Large intestine (tissue), 12 donors: ENCODE measurements around the gene FYCO1. TPM values are rescaled to one million over a fixed set of nuclear protein-coding genes. Genes with fewer than 3 reads are reported as not detected.
A peak's percentile ranks its signal among the peaks of the same experiment; 100 is the strongest.
"Not testable (repeated sequence)": the region's sequence is repeated elsewhere in the genome, so short reads cannot be mapped to it uniquely, and the experiment has no call there.

Source experiments
- DNase-seq, 2 donors: peaks; one replicate each; pipeline versions ENCODE4 v3.0.0 to v3.0.0-alpha.2; 2013
- H3K27ac ChIP-seq: one replicate; pipeline ENCODE4 v1.5.1; 2013; ENCODE audit warnings: low read length
- H3K27me3 ChIP-seq: 2 replicates; pipeline ENCODE4 v1.6.1; 2013; ENCODE audit warnings: low read length; ENCODE audit not compliant: control insufficient read depth, insufficient read depth
- H3K36me3 ChIP-seq: 2 replicates; pipeline ENCODE4 v1.6.1; 2013; ENCODE audit warnings: low read length; ENCODE audit not compliant: control insufficient read depth, insufficient read depth
- H3K4me1 ChIP-seq: one replicate; pipeline ENCODE4 v1.6.1; 2013; ENCODE audit warnings: low read length; ENCODE audit not compliant: control insufficient read depth, insufficient read depth
- H3K4me3 ChIP-seq: one replicate; pipeline ENCODE4 v1.5.1; 2013; ENCODE audit warnings: low read length
- H3K9me3 ChIP-seq: one replicate; pipeline ENCODE4 v1.6.1; 2013; ENCODE audit warnings: mild to moderate bottlenecking, low read depth, low read length, moderate library complexity; ENCODE audit not compliant: control insufficient read depth
- WGBS: methylation state at CpG from one replicate; pipeline ENCODE4 v1.1.5; 2013; ENCODE audit warnings: low lambda C conversion rate; ENCODE audit not compliant: insufficient coverage; 5-methylcytosine and 5-hydroxymethylcytosine counted together
- long read RNA-seq, 11 donors: transcript quantifications; one replicate each; lab custom pipeline, GENCODE V29; 2026
- polyA plus RNA-seq: library from polyadenylated mRNA; unstranded; fragments of 120-200 nt; gene quantifications from one replicate; pipeline ENCODE4 v1.2.1, GENCODE V29; 2013

Gene FYCO1
- polyA plus RNA-seq, result 19.6 TPM
- long read RNA-seq, donor 1, result 0 reads
- long read RNA-seq, donor 2, partial matches to known transcripts, result 0 of 1 reads
- long read RNA-seq, donor 2, other reads (novel, unspliced or antisense), result 0 of 1 reads
- long read RNA-seq, donor 3, result 0 reads
- long read RNA-seq, donor 4, result 0 reads
- long read RNA-seq, donor 5, partial matches to known transcripts, result 8 of 8 reads
- long read RNA-seq, donor 5, other reads (novel, unspliced or antisense), result 0 of 8 reads
- long read RNA-seq, donor 6, partial matches to known transcripts, result 16 of 16 reads
- long read RNA-seq, donor 6, other reads (novel, unspliced or antisense), result 0 of 16 reads
- long read RNA-seq, donor 7, partial matches to known transcripts, result 0 of 1 reads
- long read RNA-seq, donor 7, other reads (novel, unspliced or antisense), result 0 of 1 reads
- long read RNA-seq, donor 8, full-length matches to known transcripts, result 2 of 2 reads
- long read RNA-seq, donor 8, partial matches to known transcripts, result 0 of 2 reads
- long read RNA-seq, donor 8, other reads (novel, unspliced or antisense), result 0 of 2 reads
- long read RNA-seq, donor 9, full-length matches to known transcripts, result 1 of 1 reads
- long read RNA-seq, donor 9, partial matches to known transcripts, result 0 of 1 reads
- long read RNA-seq, donor 9, other reads (novel, unspliced or antisense), result 0 of 1 reads
- long read RNA-seq, donor 10, result 0 reads
- long read RNA-seq, donor 11, full-length matches to known transcripts, result 1 of 1 reads
- long read RNA-seq, donor 11, partial matches to known transcripts, result 0 of 1 reads
- long read RNA-seq, donor 11, other reads (novel, unspliced or antisense), result 0 of 1 reads

DNA sequence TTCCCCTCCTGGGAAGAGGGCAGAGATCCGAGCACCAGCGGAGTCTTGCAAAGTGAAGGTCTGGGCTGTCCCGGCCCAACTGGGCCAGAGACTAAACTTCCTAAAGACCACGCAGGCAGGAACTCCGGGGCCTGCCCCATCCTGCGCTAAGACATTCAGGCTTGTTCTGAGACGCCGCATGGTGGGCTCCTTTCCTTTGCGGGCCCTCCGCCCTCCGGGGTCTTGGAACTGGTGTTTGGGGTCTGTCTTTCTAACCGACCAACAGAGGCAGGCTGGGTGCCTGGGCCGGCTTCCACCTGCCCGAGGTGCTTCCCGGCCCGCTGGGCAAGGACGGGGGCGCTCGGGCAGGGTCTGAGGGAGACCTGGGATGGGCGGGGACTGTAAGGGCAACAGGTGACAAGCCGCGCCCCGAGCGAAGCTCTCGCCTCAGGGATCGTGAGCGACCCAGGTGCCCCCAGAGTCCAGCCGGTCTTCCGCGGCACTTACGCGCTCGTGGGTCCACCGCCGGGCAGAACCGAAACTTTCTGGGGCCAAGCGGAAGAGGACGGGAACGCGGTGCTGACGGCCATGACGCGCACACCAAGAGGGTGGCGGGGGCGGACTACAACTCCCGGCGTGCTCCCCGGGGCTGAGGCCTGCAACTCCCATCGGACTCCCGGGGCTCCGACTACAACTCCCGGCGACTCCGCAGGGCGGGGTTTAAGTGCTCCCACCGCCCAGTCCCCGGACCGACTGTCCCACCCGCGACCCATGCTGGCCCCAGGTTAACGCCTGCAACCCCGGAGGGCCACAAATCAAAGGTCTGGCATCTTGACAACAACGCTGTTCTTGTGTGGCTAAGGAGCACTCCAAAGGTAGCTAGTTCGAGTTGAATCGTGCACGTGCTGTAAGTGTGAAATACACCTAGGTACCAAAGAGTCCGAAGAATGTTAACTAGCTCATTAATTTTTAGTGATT lies at the start of gene FYCO1:
Gene FYCO1, minus strand, starts transcription at position 589 of the 957 bp plus-strand sequence. CDS start 10,914 bp downstream, outside the sequence.
- WGBS, result 80% methylated on average over 1 of the region's 67 CpGs
- no peaks in the 10 kb centered on the region for H3K4me1 ChIP-seq
- peak within 1 kb of the TSS; percentile 75 for H3K27ac ChIP-seq
- no peaks in the 10 kb centered on the region for H3K9me3 ChIP-seq
- peaks cover 4% of the 10 kb centered on the region for H3K27me3 ChIP-seq
- DNase-seq, result peak; percentile 90 to 96
- H3K36me3 ChIP-seq, result no peaks in the 10 kb centered on the region
- H3K4me3 ChIP-seq, result peak within 1 kb of the TSS; percentile 97

DNA sequence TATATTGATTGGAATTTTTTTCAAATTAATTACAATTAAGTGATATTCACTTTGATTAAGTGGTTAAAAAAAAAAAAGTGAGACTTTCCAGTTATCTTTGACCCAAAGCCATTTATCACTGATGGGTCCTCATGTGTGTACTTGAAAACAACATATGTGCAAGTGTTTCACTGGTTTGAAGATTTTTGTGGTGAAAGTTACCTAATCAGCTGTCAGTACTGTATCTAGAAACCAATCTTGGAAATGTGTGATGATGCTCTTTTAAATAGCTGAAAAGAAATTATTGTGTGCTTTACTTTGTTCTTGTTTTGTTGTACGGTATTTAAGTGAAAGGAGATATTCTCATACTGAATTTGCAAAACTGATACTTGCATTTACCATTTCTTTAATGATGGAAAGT lies 43.3 kb upstream of the FYCO1 start:
- H3K9me3 ChIP-seq, result no peaks in the 10 kb centered on the region
- peaks cover 5% of the 10 kb centered on the region for H3K27me3 ChIP-seq
- DNase-seq, result no peak
- H3K4me3 ChIP-seq, result no peak overlapping the region
- no peaks in the 10 kb centered on the region for H3K36me3 ChIP-seq
- H3K27ac ChIP-seq, result no peak overlapping the region
- H3K4me1 ChIP-seq, result no peaks in the 10 kb centered on the region
- no CpG with 5 or more reads among the region's 1 CpG for WGBS

DNA sequence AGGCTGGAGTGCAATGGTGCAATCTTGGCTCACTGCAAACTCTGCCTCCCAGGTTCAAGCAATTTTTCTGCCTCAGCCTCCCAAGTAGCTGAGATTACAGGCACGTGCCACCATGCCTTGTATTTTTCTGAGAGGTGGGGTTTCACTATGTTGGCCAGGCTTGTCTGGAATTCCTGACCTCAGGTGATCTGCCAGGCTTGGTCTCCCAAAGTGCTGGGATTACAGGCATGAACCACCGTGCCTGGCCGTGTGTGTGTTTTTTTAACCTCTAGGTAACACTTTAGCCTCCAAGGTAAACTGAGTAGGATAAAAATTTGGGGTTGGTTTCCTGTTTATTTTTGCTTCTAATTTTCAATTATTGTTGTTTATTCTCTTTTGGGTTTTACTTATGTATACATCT lies 42.4 kb upstream of the FYCO1 start:
- not testable (repeated sequence) for DNase-seq, H3K4me1 ChIP-seq, H3K4me3 ChIP-seq, H3K9me3 ChIP-seq, H3K27ac ChIP-seq, H3K36me3 ChIP-seq, H3K27me3 ChIP-seq
- no CpG with 5 or more reads among the region's 3 CpGs for WGBS

DNA sequence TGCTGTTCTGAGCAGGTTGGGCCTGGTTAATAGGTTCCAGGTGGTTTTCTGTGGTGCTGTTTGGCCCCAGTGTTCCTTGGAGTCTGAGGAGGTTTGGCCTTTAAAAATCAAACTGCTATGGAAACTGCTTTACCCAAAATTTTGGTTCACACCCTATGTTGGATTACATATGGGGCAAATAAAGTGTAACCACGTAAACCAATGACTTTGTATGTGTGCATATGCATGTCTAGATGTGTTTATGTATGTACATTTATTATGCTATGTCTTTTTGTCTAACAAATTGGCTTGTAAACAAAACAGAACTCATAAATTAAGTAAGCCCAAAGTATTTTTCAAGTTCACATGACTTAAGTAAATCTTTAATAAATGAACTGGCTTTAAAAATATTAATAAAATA lies 40.6 kb upstream of the FYCO1 start:
- no peak overlapping the region for H3K27ac ChIP-seq
- H3K4me3 ChIP-seq, result no peak overlapping the region
- no peak for DNase-seq
- no CpG with 5 or more reads among the region's 1 CpG for WGBS
- H3K9me3 ChIP-seq, result no peaks in the 10 kb centered on the region
- no peaks in the 10 kb centered on the region for H3K4me1 ChIP-seq
- H3K27me3 ChIP-seq, result peaks cover 5% of the 10 kb centered on the region
- H3K36me3 ChIP-seq, result no peaks in the 10 kb centered on the region

DNA sequence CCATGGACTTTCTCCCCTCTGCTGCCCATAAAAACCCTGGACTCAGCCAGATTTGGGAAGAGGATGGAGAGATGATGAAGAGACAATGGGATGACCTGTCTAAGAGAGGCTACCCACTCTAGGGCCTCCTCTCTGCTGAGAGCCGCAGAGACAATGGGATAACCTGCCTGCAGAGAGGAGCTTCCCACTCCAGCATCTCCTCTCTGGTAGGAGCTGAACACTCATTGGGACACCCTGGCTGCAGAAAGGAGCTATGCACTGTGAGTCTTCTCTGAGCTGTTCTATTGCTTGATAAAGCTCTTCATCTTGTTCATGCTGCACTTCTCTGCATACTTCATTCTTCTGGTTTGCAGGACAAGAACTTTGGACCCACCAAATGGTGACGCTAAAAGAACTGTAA lies 36.1 kb upstream of the FYCO1 start:
- H3K27me3 ChIP-seq, result peaks cover 7% of the 10 kb centered on the region
- no peaks in the 10 kb centered on the region for H3K36me3 ChIP-seq
- no peaks in the 10 kb centered on the region for H3K4me1 ChIP-seq
- no peak overlapping the region for H3K27ac ChIP-seq
- H3K4me3 ChIP-seq, result no peak overlapping the region
- H3K9me3 ChIP-seq, result peaks cover 3% of the 10 kb centered on the region
- WGBS, result no CpG with 5 or more reads among the region's 2 CpGs
- DNase-seq, result no peak

DNA sequence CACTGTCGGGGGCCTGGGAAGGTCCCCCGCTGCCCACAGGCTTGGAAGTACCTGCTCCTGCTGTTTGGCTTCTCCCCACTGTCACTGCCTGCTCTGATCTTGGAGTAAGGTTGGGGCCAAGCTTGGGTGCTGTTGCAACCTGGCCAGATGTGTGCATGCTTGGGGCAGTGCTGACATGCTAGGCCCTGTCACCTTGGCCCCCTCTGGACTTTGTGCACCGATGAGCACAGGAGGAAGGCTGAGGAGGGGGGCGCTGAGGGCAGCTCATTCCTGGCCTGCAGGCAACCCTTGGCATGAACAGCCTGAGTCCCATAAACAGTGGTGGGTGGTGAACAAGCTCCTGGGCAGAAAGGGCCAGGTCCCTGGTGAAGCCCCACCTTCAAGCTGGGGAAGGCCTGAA lies 35.6 kb upstream of the FYCO1 start:
- no peak for DNase-seq
- Histone ChIP-seq H3K27me3 (peaks cover 7% of the 10 kb centered on the region), H3K36me3 (no peaks in the 10 kb centered on the region), H3K27ac (no peak overlapping the region), H3K4me3 (no peak overlapping the region), H3K4me1 (no peaks in the 10 kb centered on the region), H3K9me3 (peaks cover 3% of the 10 kb centered on the region)
- no CpG with 5 or more reads among the region's 4 CpGs for WGBS

DNA sequence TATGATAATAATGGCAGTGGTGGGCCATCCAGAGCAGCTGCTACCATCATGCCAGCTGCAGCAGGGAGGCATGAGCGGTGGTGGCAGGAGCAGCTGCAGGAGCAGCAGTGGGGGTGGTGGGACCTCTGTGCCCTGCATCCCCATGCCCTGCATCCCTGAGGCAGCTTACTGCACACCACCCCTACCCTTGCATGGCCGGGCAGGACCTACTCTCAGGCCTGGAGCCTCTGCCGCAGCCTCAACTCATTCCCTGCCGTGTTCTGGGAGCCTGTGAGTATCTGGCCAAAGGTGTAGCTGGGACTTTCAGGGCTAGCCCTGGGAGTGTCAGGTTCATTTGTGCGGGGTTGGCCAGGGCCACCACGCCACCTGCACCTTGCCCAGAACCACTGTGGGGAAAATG lies 35.0 kb upstream of the FYCO1 start:
- WGBS, result no CpG with 5 or more reads among the region's 6 CpGs
- no peaks in the 10 kb centered on the region for H3K4me1 ChIP-seq
- no peak overlapping the region for H3K4me3 ChIP-seq
- H3K27me3 ChIP-seq, result peaks cover 6% of the 10 kb centered on the region
- DNase-seq, result no peak
- peaks cover 3% of the 10 kb centered on the region for H3K9me3 ChIP-seq
- no peaks in the 10 kb centered on the region for H3K36me3 ChIP-seq
- no peak overlapping the region for H3K27ac ChIP-seq

DNA sequence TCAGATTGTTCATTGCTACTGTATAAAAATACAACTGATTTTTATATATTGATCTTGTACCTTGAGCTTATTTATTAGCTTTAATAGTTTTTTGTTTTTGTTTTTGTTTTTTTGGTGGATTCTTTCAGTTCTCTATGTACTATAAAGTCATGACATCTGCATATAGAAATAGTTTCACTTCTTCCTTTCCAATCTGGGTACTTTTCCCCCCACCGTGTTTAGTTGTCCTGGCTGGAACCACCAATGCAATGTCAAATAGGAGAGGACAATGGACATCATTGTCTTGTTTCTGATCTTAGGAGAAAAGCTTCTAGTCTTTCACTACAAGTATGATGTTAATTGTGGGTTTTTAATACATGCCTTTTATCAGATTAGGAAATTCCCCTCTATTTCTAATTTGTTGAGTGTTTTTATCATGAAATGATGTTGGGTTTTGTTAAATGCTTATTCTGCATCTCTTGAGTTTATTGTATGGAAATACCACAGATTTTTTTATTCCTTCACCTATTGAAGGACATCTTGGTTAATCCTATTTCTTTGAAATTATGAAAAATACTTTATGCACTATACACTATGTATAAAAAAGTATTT lies 34.4 kb upstream of the FYCO1 start:
- Histone ChIP-seq H3K9me3 (peaks cover 3% of the 10 kb centered on the region), H3K27ac (no peak overlapping the region), H3K27me3 (peaks cover 3% of the 10 kb centered on the region), H3K36me3 (no peaks in the 10 kb centered on the region), H3K4me1 (no peaks in the 10 kb centered on the region), H3K4me3 (no peak overlapping the region)
- WGBS, result no CpG with 5 or more reads among the region's 1 CpG
- DNase-seq, result no peak

DNA sequence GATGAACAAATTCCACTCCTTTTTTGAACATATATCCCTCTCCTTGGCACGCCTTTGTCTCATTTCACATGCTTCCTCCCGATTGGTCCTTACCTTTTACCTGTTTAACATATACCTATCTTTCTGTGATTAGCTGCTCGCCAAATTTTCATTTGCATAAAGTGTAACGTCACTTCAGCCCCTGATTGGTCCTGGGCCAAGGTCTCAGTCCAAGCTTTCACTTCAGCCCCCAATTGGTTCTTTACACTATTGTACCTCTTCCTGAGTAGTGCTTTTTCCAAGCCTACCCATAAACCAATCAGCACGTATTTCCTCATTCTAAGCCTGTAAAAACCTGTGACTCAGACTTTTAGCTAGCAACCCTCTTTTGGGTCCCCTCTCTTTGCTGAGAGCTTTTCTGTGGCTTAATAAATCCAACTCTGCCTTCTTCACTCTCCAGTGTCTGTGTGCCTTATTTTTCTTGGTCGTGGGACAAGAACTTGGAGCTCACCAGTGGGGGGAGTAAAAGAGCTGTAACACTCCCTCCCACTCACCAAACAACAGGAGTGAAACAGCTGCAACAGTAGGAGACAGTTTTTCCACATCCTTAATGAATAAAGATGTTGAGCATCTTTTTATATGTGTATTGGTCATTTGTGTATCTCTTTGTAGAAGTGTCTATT lies 32.2 kb upstream of the FYCO1 start:
- WGBS, result 86% methylated on average over 4 of the region's 6 CpGs
- H3K27me3 ChIP-seq, result peaks cover 3% of the 10 kb centered on the region
- no peaks in the 10 kb centered on the region for H3K4me1 ChIP-seq
- no peak overlapping the region for H3K4me3 ChIP-seq
- no peaks in the 10 kb centered on the region for H3K36me3 ChIP-seq
- peaks cover 3% of the 10 kb centered on the region for H3K9me3 ChIP-seq
- no peak for DNase-seq
- no peak overlapping the region for H3K27ac ChIP-seq
